WTC11 (cell line): ENCODE results near the gene OLFM1. TPM values are rescaled to one million over a fixed set of nuclear protein-coding genes. Genes with fewer than 3 reads are reported as not detected.

ENCODE experiments used
- ATAC-seq: fragments of 200-7000 bp; cut with Tn5 transposase; 2 replicates; pipeline ENCODE4 v1.10.0; 2021; ENCODE audit warnings: mild to moderate bottlenecking, moderate library complexity
- CTCF ChIA-PET: fragments of 300-600 bp; sonication (Branson Sonifier 250); formaldehyde crosslinking; loops from one replicate; lab custom pipeline; 2021; ENCODE audit warnings: antibody characterized with exemption; lab: Charles Lee
- POLR2A ChIA-PET: fragments of 350-600 bp; sonication (Branson Sonifier 250); formaldehyde crosslinking; loops from one replicate; lab custom pipeline; 2021; ENCODE audit warnings: antibody characterized with exemption; lab: Charles Lee
- DNase-seq: peaks from one replicate; pipeline ENCODE4 v3.0.0; 2021; ENCODE audit warnings: low spot score
- H3K27ac Mint-ChIP-seq: 2 replicates; pipeline ENCODE4 v1.8.0; 2021; ENCODE audit warnings: mixed read lengths
- H3K27me3 Mint-ChIP-seq: 2 replicates; pipeline ENCODE4 v1.8.0; 2021; ENCODE audit warnings: low read depth, mild to moderate bottlenecking, moderate library complexity, mixed read lengths
- H3K36me3 Mint-ChIP-seq: 2 replicates; pipeline ENCODE4 v1.8.0; 2021; ENCODE audit warnings: mixed read lengths
- H3K4me1 Mint-ChIP-seq: 2 replicates; pipeline ENCODE4 v1.8.0; 2022; ENCODE audit warnings: mixed read lengths
- H3K4me3 Mint-ChIP-seq: 2 replicates; pipeline ENCODE4 v1.8.0; 2021; ENCODE audit warnings: mild to moderate bottlenecking, moderate library complexity, mixed read lengths
- H3K9me3 Mint-ChIP-seq: 2 replicates; pipeline ENCODE4 v1.8.0; 2021; ENCODE audit warnings: mixed read lengths
- CBFB ChIP-seq: sonication (generic); formaldehyde crosslinking; IDR thresholded peaks from 2 replicates; pipeline ENCODE4 v1.8.1; 2022; ENCODE audit warnings: mild to moderate bottlenecking, low read depth, missing genetic modification reagents
- KAT7 ChIP-seq: sonication (generic); formaldehyde crosslinking; IDR thresholded peaks from 2 replicates; pipeline ENCODE4 v1.8.1; 2023; ENCODE audit warnings: missing genetic modification reagents, mild to moderate bottlenecking, borderline replicate concordance
- NR3C1 ChIP-seq: sonication (generic); formaldehyde crosslinking; conservative IDR thresholded peaks from 2 replicates; pipeline ENCODE4 v1.8.1; 2023; ENCODE audit warnings: low read depth, mild to moderate bottlenecking, missing genetic modification reagents
- PRRX2 ChIP-seq: fragments of 250-450 bp; sonication (Bioruptor Pico); IDR thresholded peaks from 2 replicates; pipeline ENCODE4 v1.8.0; 2021; ENCODE audit warnings: mild to moderate bottlenecking
- TP53 ChIP-seq: sonication (generic); formaldehyde crosslinking; IDR thresholded peaks from 2 replicates; pipeline ENCODE4 v1.8.1; 2023; ENCODE audit warnings: mild to moderate bottlenecking, missing genetic modification reagents
- total RNA-seq: library from RNA; stranded (reverse); gene quantifications from 3 replicates; pipeline ENCODE4 v1.2.3, GENCODE V29; 2021
- TF ChIP-seq, protein P1 (sequence below): sonication (generic); formaldehyde crosslinking; IDR thresholded peaks from 2 replicates; pipeline ENCODE4 v1.8.1; 2022; ENCODE audit warnings: low read depth, mild to moderate bottlenecking, moderate library complexity, missing genetic modification reagents, borderline replicate concordance
- TF ChIP-seq, protein P2 (sequence below): sonication (generic); formaldehyde crosslinking; IDR thresholded peaks from 2 replicates; pipeline ENCODE4 v1.8.0; 2022; ENCODE audit warnings: mild to moderate bottlenecking, missing genetic modification reagents
- TF ChIP-seq, protein P3 (sequence below): fragments of 200-600 bp; IDR thresholded peaks from 2 replicates; pipeline ENCODE4 v1.8.0; 2022; ENCODE audit warnings: antibody characterized with exemption
- TF ChIP-seq, protein P4 (sequence below): sonication (generic); formaldehyde crosslinking; IDR thresholded peaks from 2 replicates; pipeline ENCODE4 v1.8.1; 2023; ENCODE audit warnings: mild to moderate bottlenecking, moderate library complexity, missing genetic modification reagents

Gene OLFM1
- total RNA-seq, 1 experiment from 2014 or later = 37.6 TPM

DNA sequence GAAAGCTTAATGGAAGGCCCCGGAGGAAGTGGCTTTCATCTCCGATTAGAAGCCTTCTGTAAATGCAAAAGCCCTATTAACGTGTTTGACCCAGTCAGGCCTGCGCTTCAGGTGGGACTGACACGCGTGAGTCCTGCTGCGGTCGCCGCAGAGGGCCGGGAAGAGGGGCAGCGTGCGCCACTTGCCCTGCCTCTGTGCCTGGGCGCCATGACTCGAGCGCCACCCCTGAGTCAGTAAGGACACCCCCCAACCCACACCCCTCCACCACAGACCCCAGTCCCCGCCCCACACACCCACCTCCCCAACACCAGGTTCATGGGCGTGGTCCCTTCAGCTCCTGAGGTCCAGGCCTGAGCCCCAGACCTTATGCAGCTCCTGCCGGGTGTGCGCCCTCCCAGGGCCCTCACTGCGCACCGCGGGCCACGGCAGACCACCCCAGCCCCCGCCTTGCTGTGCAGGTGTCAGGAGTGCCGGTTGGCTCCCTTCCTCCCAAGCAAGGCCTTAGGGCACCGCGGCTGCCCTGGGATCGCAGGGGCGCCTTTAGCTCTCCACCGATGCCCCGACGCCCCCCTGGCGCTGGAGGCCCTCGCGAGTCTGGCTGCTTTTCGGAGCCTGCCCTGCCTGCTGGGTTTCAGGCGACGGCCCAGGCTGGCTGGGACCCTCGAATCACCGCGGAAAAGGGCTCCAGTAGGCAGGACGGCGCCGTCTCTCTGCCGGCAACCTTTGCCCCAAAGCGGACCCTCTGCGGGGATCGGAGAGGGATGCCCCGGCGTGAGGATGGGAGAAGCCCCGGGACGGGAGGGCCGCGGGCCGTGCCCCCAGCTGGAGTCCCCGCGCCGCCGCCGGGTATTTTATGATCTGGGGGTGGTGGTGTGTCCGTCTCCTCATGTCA is 625 bp upstream of the OLFM1 start (continued):
- TF ChIP-seq, protein P1, sequence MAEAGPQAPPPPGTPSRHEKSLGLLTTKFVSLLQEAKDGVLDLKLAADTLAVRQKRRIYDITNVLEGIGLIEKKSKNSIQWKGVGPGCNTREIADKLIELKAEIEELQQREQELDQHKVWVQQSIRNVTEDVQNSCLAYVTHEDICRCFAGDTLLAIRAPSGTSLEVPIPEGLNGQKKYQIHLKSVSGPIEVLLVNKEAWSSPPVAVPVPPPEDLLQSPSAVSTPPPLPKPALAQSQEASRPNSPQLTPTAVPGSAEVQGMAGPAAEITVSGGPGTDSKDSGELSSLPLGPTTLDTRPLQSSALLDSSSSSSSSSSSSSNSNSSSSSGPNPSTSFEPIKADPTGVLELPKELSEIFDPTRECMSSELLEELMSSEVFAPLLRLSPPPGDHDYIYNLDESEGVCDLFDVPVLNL = no peak
- TF ChIP-seq, protein P2, sequence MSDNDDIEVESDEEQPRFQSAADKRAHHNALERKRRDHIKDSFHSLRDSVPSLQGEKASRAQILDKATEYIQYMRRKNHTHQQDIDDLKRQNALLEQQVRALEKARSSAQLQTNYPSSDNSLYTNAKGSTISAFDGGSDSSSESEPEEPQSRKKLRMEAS (CRISPR knock-in tag) = peak; percentile 48
- TF ChIP-seq PRRX2 (CRISPR knock-in tag) (no peak), CBFB (CRISPR knock-in tag) (no peak), NR3C1 (CRISPR knock-in tag) (no peak), TP53 (0 out of 2 replicates have a peak, but pooled peaks have one; percentile 42), KAT7 (CRISPR knock-in tag) (0 out of 2 replicates have a peak, but pooled peaks have one; percentile 30)
- TF ChIP-seq, protein P3, sequence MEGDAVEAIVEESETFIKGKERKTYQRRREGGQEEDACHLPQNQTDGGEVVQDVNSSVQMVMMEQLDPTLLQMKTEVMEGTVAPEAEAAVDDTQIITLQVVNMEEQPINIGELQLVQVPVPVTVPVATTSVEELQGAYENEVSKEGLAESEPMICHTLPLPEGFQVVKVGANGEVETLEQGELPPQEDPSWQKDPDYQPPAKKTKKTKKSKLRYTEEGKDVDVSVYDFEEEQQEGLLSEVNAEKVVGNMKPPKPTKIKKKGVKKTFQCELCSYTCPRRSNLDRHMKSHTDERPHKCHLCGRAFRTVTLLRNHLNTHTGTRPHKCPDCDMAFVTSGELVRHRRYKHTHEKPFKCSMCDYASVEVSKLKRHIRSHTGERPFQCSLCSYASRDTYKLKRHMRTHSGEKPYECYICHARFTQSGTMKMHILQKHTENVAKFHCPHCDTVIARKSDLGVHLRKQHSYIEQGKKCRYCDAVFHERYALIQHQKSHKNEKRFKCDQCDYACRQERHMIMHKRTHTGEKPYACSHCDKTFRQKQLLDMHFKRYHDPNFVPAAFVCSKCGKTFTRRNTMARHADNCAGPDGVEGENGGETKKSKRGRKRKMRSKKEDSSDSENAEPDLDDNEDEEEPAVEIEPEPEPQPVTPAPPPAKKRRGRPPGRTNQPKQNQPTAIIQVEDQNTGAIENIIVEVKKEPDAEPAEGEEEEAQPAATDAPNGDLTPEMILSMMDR = no peak

DNA sequence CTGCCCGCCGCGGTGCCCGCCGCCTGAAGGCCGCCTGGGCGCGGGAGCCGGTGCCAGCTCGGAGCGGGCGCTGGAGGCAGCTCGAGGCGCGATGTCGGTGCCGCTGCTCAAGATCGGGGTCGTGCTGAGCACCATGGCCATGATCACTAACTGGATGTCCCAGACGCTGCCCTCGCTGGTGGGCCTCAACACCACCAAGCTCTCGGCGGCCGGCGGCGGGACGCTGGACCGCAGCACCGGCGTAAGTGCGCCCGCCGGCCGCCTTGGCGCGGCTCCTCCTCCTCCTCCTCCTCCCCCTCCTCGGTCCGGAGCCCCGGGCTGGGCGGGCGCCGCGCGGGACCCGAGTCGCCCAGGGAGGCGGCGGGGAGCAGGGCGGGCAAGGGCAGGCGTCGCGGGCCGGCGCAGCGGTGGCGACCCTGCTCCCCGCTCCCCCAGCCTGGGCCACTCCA is 455 bp downstream of the OLFM1 start:
- ChIA-PET CTCF (interaction anchor here (0.6 to 4.4 kb wide), 15 partner anchors 20 to 353 kb away, joined by 3 to 46 read pairs (median 5); no protein-coding TSS in a partner anchor), POLR2A (no interaction called here)
- peaks cover 4% of the 10 kb centered on the region; the same call in 1 of the 2 replicates for H3K9me3 Mint-ChIP-seq
- peak overlapping the region; percentile 72; the same call in 1 of the 2 replicates for H3K4me3 Mint-ChIP-seq
- TF ChIP-seq, protein P4, sequence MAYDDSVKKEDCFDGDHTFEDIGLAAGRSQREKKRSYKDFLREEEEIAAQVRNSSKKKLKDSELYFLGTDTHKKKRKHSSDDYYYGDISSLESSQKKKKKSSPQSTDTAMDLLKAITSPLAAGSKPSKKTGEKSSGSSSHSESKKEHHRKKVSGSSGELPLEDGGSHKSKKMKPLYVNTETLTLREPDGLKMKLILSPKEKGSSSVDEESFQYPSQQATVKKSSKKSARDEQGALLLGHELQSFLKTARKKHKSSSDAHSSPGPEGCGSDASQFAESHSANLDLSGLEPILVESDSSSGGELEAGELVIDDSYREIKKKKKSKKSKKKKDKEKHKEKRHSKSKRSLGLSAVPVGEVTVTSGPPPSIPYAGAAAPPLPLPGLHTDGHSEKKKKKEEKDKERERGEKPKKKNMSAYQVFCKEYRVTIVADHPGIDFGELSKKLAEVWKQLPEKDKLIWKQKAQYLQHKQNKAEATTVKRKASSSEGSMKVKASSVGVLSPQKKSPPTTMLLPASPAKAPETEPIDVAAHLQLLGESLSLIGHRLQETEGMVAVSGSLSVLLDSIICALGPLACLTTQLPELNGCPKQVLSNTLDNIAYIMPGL (CRISPR knock-in tag) = 0 out of 2 replicates have a peak, but pooled peaks have one; percentile 19
- TF ChIP-seq, protein P2 (CRISPR knock-in tag) = no peak
- no peak overlapping the region for H3K27ac Mint-ChIP-seq
- peaks cover 12% of the 10 kb centered on the region for H3K36me3 Mint-ChIP-seq
- H3K27me3 Mint-ChIP-seq = peaks cover 25% of the 10 kb centered on the region
- DNase-seq (no peak), ATAC-seq (no peak)
- H3K4me1 Mint-ChIP-seq = peaks cover 24% of the 10 kb centered on the region

DNA sequence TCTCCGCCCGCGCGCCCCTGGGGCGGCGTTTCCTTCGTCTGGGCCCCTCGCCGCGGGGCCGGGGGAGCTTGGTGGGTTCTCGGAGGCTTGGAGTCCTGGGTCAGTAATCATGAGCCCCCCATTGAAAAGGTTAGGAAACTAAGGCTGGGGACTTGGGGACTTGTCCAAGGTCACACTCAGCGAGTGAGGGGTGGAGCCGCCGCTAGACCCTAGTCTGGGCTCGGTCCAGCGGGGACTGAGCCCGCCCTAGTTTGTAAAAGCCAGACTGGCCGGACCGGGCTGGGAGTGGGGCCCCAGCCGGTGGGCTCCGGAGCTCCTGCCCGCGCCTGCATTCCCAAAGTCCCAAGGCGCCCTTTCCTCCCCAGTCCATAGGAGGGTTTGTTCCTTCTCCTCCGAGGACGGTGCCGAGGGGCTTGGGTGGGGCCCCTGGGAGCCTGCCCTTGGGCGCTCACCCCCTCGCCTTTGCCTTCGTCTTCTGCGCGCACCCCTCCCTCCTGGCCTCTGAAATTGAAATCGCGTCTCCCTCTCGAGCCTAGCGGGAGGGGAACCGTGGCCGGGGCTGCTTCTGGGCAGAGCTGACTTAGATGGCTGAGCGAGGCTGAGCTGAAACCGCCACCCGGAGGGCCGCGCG is 995 bp downstream of the OLFM1 start:
- Mint-ChIP-seq H3K9me3 (peaks cover 4% of the 10 kb centered on the region; the same call in 1 of the 2 replicates), H3K4me3 (peak overlapping the region; percentile 72), H3K27ac (no peak overlapping the region), H3K4me1 (peaks cover 28% of the 10 kb centered on the region), H3K27me3 (peaks cover 25% of the 10 kb centered on the region), H3K36me3 (peaks cover 12% of the 10 kb centered on the region)
- peak; percentile 10; the same call in 1 of the 2 replicates for ATAC-seq
- no peak for DNase-seq
- CTCF ChIA-PET = interaction anchor here (0.7 to 4.4 kb wide), 13 partner anchors 15 to 324 kb away, joined by 3 to 46 read pairs (median 4); no protein-coding TSS in a partner anchor
- no peak for TF ChIP-seq CBFB (CRISPR knock-in tag)
- POLR2A ChIA-PET = no interaction called here
